GM10248 (cell line): ENCODE results near the gene PRAME.

ENCODE experiments used
- CTCF ChIA-PET: fragments of 300-600 bp; sonication (Branson Sonifier 250); formaldehyde crosslinking; extraction: SDS; loops from one replicate; lab custom pipeline; 2021; ENCODE audit warnings: antibody characterized with exemption; lab: Yijun Ruan, JAX
- POLR2A ChIA-PET: fragments of 350-650 bp; sonication (Branson Sonifier 250); formaldehyde crosslinking; extraction: SDS; loops from one replicate; lab custom pipeline; 2020; ENCODE audit warnings: antibody characterized with exemption; lab: Yijun Ruan, JAX
- DNase-seq: peaks from one replicate; pipeline ENCODE4 v3.0.0; 2012; ENCODE audit errors: extremely low spot score
- TF ChIP-seq, protein P1 (sequence below): IDR thresholded peaks from 2 replicates; pipeline ENCODE4 v1.5.1; 2012; ENCODE audit warnings: mild to moderate bottlenecking, low read depth; ENCODE audit errors: extremely low read depth, missing control alignments, control extremely low read depth

Gene PRAME

DNA sequence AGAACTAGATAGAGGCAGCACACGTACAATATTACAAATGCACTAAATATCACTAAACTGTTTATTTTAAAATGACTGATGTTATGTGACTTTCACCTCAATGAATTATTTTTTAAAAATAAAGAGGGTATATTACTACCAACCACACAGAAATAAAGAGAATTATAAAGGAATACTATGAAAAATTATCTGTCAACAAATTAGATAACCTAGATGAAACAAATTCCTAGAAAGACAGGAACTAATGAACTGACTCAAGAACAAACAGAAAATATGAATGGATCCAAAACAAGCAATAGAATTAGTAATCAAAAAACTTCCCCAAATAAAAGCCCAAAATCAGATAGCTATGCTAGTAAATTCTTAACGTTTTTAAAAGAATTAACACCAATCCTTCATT, 60.8 kb downstream of the PRAME start:
- DNase-seq = no peak
- ChIA-PET CTCF (no interaction called here), POLR2A (no interaction called here)
- TF ChIP-seq, protein P1, sequence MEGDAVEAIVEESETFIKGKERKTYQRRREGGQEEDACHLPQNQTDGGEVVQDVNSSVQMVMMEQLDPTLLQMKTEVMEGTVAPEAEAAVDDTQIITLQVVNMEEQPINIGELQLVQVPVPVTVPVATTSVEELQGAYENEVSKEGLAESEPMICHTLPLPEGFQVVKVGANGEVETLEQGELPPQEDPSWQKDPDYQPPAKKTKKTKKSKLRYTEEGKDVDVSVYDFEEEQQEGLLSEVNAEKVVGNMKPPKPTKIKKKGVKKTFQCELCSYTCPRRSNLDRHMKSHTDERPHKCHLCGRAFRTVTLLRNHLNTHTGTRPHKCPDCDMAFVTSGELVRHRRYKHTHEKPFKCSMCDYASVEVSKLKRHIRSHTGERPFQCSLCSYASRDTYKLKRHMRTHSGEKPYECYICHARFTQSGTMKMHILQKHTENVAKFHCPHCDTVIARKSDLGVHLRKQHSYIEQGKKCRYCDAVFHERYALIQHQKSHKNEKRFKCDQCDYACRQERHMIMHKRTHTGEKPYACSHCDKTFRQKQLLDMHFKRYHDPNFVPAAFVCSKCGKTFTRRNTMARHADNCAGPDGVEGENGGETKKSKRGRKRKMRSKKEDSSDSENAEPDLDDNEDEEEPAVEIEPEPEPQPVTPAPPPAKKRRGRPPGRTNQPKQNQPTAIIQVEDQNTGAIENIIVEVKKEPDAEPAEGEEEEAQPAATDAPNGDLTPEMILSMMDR = no peak
